WTC11 (cell line): ENCODE data around the gene MACROD2.

Experiments used
- FOXJ3 ChIP-seq: sonication (generic); formaldehyde crosslinking; IDR thresholded peaks from 2 replicates; pipeline ENCODE4 v1.9.0; 2021; ENCODE audit warnings: missing genetic modification reagents, mild to moderate bottlenecking, borderline replicate concordance
- JAZF1 ChIP-seq: fragments of 250-450 bp; sonication (Bioruptor Pico); IDR thresholded peaks from 2 replicates; pipeline ENCODE4 v1.9.0; 2021; ENCODE audit warnings: moderate library complexity, mild to moderate bottlenecking, inconsistent platforms
- JUN ChIP-seq: sonication (generic); formaldehyde crosslinking; IDR thresholded peaks from 2 replicates; pipeline ENCODE4 v1.8.0; 2023; ENCODE audit warnings: mild to moderate bottlenecking, missing genetic modification reagents
- NR2C2 ChIP-seq: sonication (generic); formaldehyde crosslinking; IDR thresholded peaks from 2 replicates; pipeline ENCODE4 v1.8.0; 2022; ENCODE audit warnings: mild to moderate bottlenecking, missing genetic modification reagents
- ZBTB21 ChIP-seq: sonication (generic); formaldehyde crosslinking; IDR thresholded peaks from 2 replicates; pipeline ENCODE4 v1.8.1; 2023; ENCODE audit warnings: mild to moderate bottlenecking, missing genetic modification reagents, borderline replicate concordance
- ZNF121 ChIP-seq: sonication (generic); formaldehyde crosslinking; IDR thresholded peaks from 2 replicates; pipeline ENCODE4 v1.8.0; 2023; ENCODE audit warnings: missing genetic modification reagents
- TF ChIP-seq, protein P1 (sequence below): fragments of 200-600 bp; IDR thresholded peaks from 2 replicates; pipeline ENCODE4 v1.8.0; 2022; ENCODE audit warnings: antibody characterized with exemption
- TF ChIP-seq, protein P2 (sequence below): sonication (generic); formaldehyde crosslinking; IDR thresholded peaks from 2 replicates; pipeline ENCODE4 v1.8.1; 2023; ENCODE audit warnings: mild to moderate bottlenecking, missing genetic modification reagents
- TF ChIP-seq, protein P3 (sequence below): sonication (generic); formaldehyde crosslinking; conservative IDR thresholded peaks from 2 replicates; pipeline ENCODE4 v1.8.1; 2023; ENCODE audit warnings: mild to moderate bottlenecking, low read depth, missing genetic modification reagents, moderate library complexity
- TF ChIP-seq, protein P4 (sequence below): sonication (generic); formaldehyde crosslinking; IDR thresholded peaks from 2 replicates; pipeline ENCODE4 v1.8.1; 2023; ENCODE audit warnings: mild to moderate bottlenecking, missing genetic modification reagents, moderate library complexity
- TF ChIP-seq, protein P5 (sequence below): sonication (generic); formaldehyde crosslinking; IDR thresholded peaks from 2 replicates; pipeline ENCODE4 v1.8.0; 2022; ENCODE audit warnings: missing genetic modification reagents

DNA sequence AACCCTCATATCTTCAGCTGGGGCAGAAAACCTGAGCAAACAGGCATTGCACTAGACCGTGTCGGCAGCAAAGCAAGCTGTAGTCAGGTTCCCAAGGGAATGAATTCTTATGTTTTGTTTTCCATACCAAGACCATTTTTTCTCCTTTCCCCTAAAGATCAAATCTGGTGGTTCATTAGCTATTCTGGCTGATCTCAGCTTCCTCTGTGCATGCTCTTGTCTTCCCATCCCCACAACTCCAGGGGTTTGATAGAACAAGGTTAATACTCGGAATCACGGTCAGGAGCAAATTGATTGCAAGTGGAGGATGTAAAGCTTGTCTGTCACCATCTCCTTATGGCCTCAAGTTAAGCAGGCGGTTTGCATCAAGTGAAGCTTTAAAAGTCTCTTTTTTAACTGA is 1799.1 kb downstream of the MACROD2 start:
- TF ChIP-seq, protein P1, sequence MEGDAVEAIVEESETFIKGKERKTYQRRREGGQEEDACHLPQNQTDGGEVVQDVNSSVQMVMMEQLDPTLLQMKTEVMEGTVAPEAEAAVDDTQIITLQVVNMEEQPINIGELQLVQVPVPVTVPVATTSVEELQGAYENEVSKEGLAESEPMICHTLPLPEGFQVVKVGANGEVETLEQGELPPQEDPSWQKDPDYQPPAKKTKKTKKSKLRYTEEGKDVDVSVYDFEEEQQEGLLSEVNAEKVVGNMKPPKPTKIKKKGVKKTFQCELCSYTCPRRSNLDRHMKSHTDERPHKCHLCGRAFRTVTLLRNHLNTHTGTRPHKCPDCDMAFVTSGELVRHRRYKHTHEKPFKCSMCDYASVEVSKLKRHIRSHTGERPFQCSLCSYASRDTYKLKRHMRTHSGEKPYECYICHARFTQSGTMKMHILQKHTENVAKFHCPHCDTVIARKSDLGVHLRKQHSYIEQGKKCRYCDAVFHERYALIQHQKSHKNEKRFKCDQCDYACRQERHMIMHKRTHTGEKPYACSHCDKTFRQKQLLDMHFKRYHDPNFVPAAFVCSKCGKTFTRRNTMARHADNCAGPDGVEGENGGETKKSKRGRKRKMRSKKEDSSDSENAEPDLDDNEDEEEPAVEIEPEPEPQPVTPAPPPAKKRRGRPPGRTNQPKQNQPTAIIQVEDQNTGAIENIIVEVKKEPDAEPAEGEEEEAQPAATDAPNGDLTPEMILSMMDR = no peak
- TF ChIP-seq FOXJ3 (no peak), NR2C2 (CRISPR knock-in tag) (no peak), ZNF121 (CRISPR knock-in tag) (no peak), JAZF1 (no peak), ZBTB21 (CRISPR knock-in tag) (no peak), JUN (no peak)
- TF ChIP-seq, protein P2, sequence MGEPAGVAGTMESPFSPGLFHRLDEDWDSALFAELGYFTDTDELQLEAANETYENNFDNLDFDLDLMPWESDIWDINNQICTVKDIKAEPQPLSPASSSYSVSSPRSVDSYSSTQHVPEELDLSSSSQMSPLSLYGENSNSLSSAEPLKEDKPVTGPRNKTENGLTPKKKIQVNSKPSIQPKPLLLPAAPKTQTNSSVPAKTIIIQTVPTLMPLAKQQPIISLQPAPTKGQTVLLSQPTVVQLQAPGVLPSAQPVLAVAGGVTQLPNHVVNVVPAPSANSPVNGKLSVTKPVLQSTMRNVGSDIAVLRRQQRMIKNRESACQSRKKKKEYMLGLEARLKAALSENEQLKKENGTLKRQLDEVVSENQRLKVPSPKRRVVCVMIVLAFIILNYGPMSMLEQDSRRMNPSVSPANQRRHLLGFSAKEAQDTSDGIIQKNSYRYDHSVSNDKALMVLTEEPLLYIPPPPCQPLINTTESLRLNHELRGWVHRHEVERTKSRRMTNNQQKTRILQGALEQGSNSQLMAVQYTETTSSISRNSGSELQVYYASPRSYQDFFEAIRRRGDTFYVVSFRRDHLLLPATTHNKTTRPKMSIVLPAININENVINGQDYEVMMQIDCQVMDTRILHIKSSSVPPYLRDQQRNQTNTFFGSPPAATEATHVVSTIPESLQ = no peak
- TF ChIP-seq, protein P3, sequence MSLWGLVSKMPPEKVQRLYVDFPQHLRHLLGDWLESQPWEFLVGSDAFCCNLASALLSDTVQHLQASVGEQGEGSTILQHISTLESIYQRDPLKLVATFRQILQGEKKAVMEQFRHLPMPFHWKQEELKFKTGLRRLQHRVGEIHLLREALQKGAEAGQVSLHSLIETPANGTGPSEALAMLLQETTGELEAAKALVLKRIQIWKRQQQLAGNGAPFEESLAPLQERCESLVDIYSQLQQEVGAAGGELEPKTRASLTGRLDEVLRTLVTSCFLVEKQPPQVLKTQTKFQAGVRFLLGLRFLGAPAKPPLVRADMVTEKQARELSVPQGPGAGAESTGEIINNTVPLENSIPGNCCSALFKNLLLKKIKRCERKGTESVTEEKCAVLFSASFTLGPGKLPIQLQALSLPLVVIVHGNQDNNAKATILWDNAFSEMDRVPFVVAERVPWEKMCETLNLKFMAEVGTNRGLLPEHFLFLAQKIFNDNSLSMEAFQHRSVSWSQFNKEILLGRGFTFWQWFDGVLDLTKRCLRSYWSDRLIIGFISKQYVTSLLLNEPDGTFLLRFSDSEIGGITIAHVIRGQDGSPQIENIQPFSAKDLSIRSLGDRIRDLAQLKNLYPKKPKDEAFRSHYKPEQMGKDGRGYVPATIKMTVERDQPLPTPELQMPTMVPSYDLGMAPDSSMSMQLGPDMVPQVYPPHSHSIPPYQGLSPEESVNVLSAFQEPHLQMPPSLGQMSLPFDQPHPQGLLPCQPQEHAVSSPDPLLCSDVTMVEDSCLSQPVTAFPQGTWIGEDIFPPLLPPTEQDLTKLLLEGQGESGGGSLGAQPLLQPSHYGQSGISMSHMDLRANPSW = no peak
- TF ChIP-seq, protein P4, sequence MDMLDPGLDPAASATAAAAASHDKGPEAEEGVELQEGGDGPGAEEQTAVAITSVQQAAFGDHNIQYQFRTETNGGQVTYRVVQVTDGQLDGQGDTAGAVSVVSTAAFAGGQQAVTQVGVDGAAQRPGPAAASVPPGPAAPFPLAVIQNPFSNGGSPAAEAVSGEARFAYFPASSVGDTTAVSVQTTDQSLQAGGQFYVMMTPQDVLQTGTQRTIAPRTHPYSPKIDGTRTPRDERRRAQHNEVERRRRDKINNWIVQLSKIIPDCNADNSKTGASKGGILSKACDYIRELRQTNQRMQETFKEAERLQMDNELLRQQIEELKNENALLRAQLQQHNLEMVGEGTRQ (CRISPR knock-in tag) = no peak
- TF ChIP-seq, protein P5, sequence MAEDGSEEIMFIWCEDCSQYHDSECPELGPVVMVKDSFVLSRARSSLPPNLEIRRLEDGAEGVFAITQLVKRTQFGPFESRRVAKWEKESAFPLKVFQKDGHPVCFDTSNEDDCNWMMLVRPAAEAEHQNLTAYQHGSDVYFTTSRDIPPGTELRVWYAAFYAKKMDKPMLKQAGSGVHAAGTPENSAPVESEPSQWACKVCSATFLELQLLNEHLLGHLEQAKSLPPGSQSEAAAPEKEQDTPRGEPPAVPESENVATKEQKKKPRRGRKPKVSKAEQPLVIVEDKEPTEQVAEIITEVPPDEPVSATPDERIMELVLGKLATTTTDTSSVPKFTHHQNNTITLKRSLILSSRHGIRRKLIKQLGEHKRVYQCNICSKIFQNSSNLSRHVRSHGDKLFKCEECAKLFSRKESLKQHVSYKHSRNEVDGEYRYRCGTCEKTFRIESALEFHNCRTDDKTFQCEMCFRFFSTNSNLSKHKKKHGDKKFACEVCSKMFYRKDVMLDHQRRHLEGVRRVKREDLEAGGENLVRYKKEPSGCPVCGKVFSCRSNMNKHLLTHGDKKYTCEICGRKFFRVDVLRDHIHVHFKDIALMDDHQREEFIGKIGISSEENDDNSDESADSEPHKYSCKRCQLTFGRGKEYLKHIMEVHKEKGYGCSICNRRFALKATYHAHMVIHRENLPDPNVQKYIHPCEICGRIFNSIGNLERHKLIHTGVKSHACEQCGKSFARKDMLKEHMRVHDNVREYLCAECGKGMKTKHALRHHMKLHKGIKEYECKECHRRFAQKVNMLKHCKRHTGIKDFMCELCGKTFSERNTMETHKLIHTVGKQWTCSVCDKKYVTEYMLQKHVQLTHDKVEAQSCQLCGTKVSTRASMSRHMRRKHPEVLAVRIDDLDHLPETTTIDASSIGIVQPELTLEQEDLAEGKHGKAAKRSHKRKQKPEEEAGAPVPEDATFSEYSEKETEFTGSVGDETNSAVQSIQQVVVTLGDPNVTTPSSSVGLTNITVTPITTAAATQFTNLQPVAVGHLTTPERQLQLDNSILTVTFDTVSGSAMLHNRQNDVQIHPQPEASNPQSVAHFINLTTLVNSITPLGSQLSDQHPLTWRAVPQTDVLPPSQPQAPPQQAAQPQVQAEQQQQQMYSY (CRISPR knock-in tag) = no peak
